ENCODE data around the gene JAK2. TPM values are rescaled to one million over a fixed set of nuclear protein-coding genes. Genes with fewer than 3 reads are reported as not detected.
"Not testable (repeated sequence)": the region's sequence is repeated elsewhere in the genome, so short reads cannot be mapped to it uniquely, and the experiment has no call there.

Gene JAK2
- total RNA-seq, 4 donors from 2014 or later: 25.4 to 64.0 (median 36.5) TPM

DNA sequence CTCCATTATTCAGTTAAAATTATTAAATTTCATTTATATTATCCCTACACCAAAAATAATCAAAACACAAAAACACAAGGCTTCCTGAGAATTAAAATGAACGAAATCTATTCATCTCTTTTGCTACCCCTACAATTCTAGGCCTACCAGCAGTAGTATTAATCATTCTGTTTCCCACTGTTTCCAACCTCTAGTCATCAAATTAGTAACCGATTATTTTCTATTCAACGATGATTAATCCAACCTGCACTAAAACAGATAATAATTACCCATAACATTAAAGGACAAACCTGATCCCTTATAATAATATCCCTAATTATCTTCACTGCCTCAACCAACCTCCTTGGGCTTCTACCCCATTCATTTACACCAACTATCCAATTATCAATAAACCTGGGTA is 114.4 kb downstream of the JAK2 start:
- H3K27ac ChIP-seq: no peak overlapping the region
- no peaks in the 10 kb centered on the region for H3K4me1 ChIP-seq
- WGBS: 65% methylated on average over 3 of the region's 3 CpGs
- no peak overlapping the region for H3K4me3 ChIP-seq
- peaks cover 9% of the 10 kb centered on the region for H3K9me3 ChIP-seq
- no peak for DNase-seq (ENCODE audit: low spot score in 2 of 2)
- H3K36me3 ChIP-seq: no peaks in the 10 kb centered on the region
- no peak for TF ChIP-seq EP300 (IDR thresholded peaks at IDR 0.05)
- TF ChIP-seq POLR2AphosphoS5 (IDR thresholded peaks at IDR 0.05): no peak
- TF ChIP-seq POLR2A (IDR thresholded peaks at IDR 0.05): no peak
- TF ChIP-seq, protein P1, sequence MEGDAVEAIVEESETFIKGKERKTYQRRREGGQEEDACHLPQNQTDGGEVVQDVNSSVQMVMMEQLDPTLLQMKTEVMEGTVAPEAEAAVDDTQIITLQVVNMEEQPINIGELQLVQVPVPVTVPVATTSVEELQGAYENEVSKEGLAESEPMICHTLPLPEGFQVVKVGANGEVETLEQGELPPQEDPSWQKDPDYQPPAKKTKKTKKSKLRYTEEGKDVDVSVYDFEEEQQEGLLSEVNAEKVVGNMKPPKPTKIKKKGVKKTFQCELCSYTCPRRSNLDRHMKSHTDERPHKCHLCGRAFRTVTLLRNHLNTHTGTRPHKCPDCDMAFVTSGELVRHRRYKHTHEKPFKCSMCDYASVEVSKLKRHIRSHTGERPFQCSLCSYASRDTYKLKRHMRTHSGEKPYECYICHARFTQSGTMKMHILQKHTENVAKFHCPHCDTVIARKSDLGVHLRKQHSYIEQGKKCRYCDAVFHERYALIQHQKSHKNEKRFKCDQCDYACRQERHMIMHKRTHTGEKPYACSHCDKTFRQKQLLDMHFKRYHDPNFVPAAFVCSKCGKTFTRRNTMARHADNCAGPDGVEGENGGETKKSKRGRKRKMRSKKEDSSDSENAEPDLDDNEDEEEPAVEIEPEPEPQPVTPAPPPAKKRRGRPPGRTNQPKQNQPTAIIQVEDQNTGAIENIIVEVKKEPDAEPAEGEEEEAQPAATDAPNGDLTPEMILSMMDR (IDR thresholded peaks at IDR 0.05): no peak
- no peaks in the 10 kb centered on the region for H3K27me3 ChIP-seq

GRCh38 chr9:5101127-5101526 is 116.1 kb downstream of the JAK2 start:
- H3K9me3 ChIP-seq: peaks cover 16% of the 10 kb centered on the region
- H3K27me3 ChIP-seq; DNase-seq (ENCODE audit: low spot score in 2 of 2); H3K27ac ChIP-seq; H3K36me3 ChIP-seq; H3K4me1 ChIP-seq; H3K4me3 ChIP-seq: not testable (repeated sequence)
- WGBS: 86% methylated on average over 5 of the region's 7 CpGs

DNA sequence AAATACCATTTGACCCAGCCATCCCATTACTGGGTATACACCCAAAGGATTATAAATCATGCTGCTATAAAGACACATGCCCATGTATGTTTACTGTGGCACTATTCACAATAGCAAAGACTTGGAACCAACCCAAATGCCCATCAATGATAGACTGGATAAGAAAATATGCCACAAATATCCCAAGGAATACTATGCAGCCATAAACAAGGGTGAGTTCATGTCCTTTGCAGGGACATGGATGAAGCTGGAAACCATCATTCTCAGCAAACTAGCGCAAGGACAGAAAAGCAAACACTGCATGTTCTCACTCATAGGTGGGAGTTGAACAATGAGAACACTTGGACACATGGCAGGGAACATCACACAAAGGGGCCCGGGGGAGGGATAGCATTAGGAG is 121.4 kb downstream of the JAK2 start:
- peaks cover 13% of the 10 kb centered on the region for H3K9me3 ChIP-seq
- H3K4me3 ChIP-seq; H3K36me3 ChIP-seq; H3K27me3 ChIP-seq; DNase-seq (ENCODE audit: low spot score in 2 of 2); H3K27ac ChIP-seq; H3K4me1 ChIP-seq: not testable (repeated sequence)
- WGBS: 98% methylated on average over 2 of the region's 2 CpGs

DNA sequence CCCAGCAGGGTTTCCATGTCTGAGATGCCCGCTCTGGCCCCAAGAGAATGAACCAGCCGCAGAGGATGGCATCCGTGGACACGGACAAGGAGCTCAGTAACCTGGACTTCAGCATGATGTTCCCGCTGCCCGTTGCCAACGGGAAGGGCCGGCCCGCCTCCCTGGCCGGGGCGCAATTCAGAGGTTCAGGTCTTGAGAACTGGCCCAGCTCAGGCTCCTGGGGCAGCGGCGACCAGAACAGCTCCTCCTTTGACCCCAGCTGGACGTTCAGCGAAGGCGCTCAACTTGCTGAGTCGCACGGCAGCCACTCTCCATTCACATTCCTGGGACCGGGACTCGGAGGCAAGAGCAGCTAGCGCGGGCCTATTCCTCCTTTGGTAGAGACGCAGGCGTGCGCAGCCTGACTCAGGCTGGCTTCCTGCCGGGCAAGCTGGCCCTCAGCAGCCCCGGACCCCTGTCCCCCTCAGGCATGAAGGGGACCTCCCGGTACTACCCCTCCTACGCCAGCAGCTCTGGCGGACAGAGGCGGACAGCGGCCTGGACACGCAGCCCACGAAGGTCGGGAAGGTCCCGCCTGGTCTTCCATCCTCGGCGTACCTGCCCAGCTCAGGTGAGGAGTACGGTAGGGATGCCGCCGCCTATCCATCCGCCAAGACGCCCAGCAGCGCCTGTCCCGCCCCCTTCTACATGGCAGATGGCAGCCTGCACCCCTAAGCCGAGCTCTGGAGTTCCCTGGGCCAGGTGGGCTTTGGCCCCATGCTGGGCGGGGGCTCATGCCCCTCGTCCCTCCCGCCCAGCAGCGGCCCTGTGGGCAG is 126.0 kb downstream of the JAK2 start:
- no peak overlapping the region for H3K4me3 ChIP-seq
- no peaks in the 10 kb centered on the region for H3K27me3 ChIP-seq
- H3K27ac ChIP-seq: no peak overlapping the region
- no peak for TF ChIP-seq POLR2AphosphoS5 (IDR thresholded peaks at IDR 0.05)
- TF ChIP-seq, protein P1 (IDR thresholded peaks at IDR 0.05): no peak
- TF ChIP-seq EP300 (IDR thresholded peaks at IDR 0.05): no peak
- TF ChIP-seq POLR2A (IDR thresholded peaks at IDR 0.05): no peak
- 98% methylated on average over 9 of the region's 50 CpGs for WGBS
- H3K36me3 ChIP-seq: peaks cover 14% of the 10 kb centered on the region
- H3K9me3 ChIP-seq: no peaks in the 10 kb centered on the region
- peak in 1 of 2 donors; percentile 76 for DNase-seq (ENCODE audit: low spot score in 2 of 2)
- H3K4me1 ChIP-seq: no peaks in the 10 kb centered on the region

DNA sequence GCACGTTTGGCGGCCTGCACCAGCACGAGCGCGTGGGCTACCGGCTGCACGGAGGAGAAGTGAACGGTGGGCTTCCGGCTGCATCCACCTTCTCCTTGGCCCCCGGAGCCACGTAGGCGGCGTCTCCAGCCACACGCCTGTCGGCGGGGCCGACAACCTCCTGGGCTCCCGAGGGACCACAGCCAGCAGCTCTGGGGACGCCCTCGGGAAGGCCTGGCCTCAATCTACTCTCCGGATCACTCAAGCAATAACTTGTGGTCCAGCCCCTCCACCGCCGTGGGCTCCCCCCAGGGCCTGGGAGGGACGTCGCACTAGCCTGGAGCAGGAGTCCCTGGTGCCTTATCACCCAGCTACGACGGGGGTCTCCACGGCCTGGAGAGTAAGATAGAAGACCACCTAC is 126.6 kb downstream of the JAK2 start:
- H3K36me3 ChIP-seq: peaks cover 14% of the 10 kb centered on the region
- no peak overlapping the region for H3K4me3 ChIP-seq
- no peaks in the 10 kb centered on the region for H3K27me3 ChIP-seq
- H3K27ac ChIP-seq: no peak overlapping the region
- 98% methylated on average over 11 of the region's 28 CpGs for WGBS
- TF ChIP-seq POLR2A (IDR thresholded peaks at IDR 0.05) (no peak), POLR2AphosphoS5 (IDR thresholded peaks at IDR 0.05) (no peak), EP300 (IDR thresholded peaks at IDR 0.05) (no peak)
- TF ChIP-seq, protein P1 (IDR thresholded peaks at IDR 0.05): no peak
- no peak for DNase-seq (ENCODE audit: low spot score in 2 of 2)
- no peaks in the 10 kb centered on the region for H3K9me3 ChIP-seq
- H3K4me1 ChIP-seq: no peaks in the 10 kb centered on the region

- DNase-seq (ENCODE audit: low spot score in 2 of 2): peak in 1 of 2 donors; percentile 68
- WGBS: 97% methylated on average over 20 of the region's 30 CpGs
- Histone ChIP-seq H3K4me1 (no peaks in the 10 kb centered on the region), H3K27ac (no peak overlapping the region), H3K9me3 (no peaks in the 10 kb centered on the region), H3K36me3 (peaks cover 14% of the 10 kb centered on the region), H3K4me3 (no peak overlapping the region), H3K27me3 (no peaks in the 10 kb centered on the region)
- no peak for TF ChIP-seq POLR2AphosphoS5 (IDR thresholded peaks at IDR 0.05)
- TF ChIP-seq POLR2A (IDR thresholded peaks at IDR 0.05): no peak
- no peak for TF ChIP-seq EP300 (IDR thresholded peaks at IDR 0.05)
- TF ChIP-seq, protein P1 (IDR thresholded peaks at IDR 0.05): no peak
These were observed 127.1 kb downstream of the JAK2 start for GRCh38 chr9:5112109-5112592.

All from suprapubic skin (tissue), 4 donors.